MM.1S (cell line): Measurements from ENCODE around the gene MINDY4.

ENCODE experiments used
- EZH2phosphoT487 ChIP-seq: fragments of 300-600 bp; sonication (generic); IDR thresholded peaks from 2 replicates; pipeline ENCODE4 v1.6.1; 2018; ENCODE audit warnings: antibody characterized with exemption, low read length
- TF ChIP-seq, protein P1 (sequence below): fragments of 300-600 bp; sonication (generic); IDR thresholded peaks from 2 replicates; pipeline ENCODE4 v1.5.1; 2016; ENCODE audit warnings: antibody characterized with exemption, low read length, mixed read lengths

DNA sequence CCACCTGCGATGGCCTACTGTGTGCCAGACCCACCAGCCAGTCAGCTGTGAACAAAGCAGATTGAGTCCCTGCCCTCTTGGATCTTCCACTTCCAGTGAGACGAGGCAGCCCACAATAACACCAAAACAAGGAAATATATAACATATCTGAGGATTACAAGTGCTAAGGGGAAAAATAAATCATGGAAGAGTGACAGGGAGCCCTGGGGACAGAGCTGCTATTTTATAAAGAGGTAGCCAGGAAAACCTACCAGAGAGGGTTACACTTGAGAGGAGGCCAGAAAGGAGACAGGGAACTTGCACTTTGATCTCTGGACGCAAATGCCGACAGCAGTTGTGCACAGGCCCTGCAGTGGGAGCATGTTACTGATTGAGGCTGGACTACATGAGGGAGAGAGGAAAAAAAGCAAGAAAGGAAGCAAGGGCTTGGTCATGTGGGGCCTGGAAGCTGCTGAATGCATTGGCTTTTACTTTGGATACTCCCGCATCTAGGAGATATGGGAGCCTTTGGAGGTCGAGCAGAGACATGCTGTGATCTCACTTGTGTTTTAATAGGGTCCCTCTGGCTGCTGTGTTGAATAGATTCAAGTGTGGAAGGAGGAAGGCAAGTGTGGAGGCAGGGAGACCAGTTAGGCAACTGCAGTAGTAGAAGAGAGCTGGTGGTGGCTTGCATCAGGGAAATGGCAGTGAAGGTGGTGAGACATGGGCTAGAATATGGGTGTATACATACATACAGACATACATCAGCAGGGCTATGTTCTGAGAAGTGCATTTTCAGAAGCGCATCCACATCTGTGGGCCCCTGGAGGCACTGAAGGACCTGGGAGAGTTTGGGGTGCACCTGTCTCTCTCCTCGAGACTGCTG lies 26.2 kb downstream of the MINDY4 start:
- TF ChIP-seq, protein P1, sequence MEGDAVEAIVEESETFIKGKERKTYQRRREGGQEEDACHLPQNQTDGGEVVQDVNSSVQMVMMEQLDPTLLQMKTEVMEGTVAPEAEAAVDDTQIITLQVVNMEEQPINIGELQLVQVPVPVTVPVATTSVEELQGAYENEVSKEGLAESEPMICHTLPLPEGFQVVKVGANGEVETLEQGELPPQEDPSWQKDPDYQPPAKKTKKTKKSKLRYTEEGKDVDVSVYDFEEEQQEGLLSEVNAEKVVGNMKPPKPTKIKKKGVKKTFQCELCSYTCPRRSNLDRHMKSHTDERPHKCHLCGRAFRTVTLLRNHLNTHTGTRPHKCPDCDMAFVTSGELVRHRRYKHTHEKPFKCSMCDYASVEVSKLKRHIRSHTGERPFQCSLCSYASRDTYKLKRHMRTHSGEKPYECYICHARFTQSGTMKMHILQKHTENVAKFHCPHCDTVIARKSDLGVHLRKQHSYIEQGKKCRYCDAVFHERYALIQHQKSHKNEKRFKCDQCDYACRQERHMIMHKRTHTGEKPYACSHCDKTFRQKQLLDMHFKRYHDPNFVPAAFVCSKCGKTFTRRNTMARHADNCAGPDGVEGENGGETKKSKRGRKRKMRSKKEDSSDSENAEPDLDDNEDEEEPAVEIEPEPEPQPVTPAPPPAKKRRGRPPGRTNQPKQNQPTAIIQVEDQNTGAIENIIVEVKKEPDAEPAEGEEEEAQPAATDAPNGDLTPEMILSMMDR, result no peak
- no peak for TF ChIP-seq EZH2phosphoT487
